Activated CD4-positive, alpha-beta T cell treated with anti-CD3 and anti-CD28 coated beads, Interleukin-2, amount 50 U/mL, for 48 hours (primary cell): Measurements from ENCODE around the gene ANO4.

ENCODE experiments used
- DNase-seq, 2 experiments: peaks; one replicate each; pipeline ENCODE4 v3.0.0-alpha.2; 2020

The ANO4 gene

GRCh38 chr12:100995201-100995600 lies 200.6 kb downstream of the ANO4 start:
- no peak for DNase-seq

- no peak for DNase-seq
Measured at GRCh38 chr12:100995771-100996170, 201.2 kb downstream of the ANO4 start.

GRCh38 chr12:101001669-101002068 lies 207.1 kb downstream of the ANO4 start:
- no peak for DNase-seq

GRCh38 chr12:101002696-101003419 lies 208.3 kb downstream of the ANO4 start:
- no peak for DNase-seq

GRCh38 chr12:101004898-101005297 lies 210.3 kb downstream of the ANO4 start:
- no peak for DNase-seq

GRCh38 chr12:101009274-101009673 lies 214.7 kb downstream of the ANO4 start:
- no peak for DNase-seq

GRCh38 chr12:101010896-101011295 lies 216.3 kb downstream of the ANO4 start:
- no peak for DNase-seq

GRCh38 chr12:101013993-101014392 lies 219.4 kb downstream of the ANO4 start:
- DNase-seq, result no peak

GRCh38 chr12:101015044-101015443 lies 220.5 kb downstream of the ANO4 start:
- DNase-seq, result no peak

GRCh38 chr12:101018540-101018939 lies 224.0 kb downstream of the ANO4 start:
- no peak for DNase-seq

GRCh38 chr12:101019201-101019600 lies 224.6 kb downstream of the ANO4 start:
- no peak for DNase-seq

- DNase-seq, result no peak
Measured at GRCh38 chr12:101019667-101020066, 225.1 kb downstream of the ANO4 start.

GRCh38 chr12:101021442-101021841 lies 226.9 kb downstream of the ANO4 start:
- no peak for DNase-seq

GRCh38 chr12:101021911-101022388 lies 227.4 kb downstream of the ANO4 start:
- DNase-seq, result no peak

- DNase-seq, result no peak
Measured at GRCh38 chr12:101027200-101027599, 232.6 kb downstream of the ANO4 start.

GRCh38 chr12:101027816-101028215 lies 233.2 kb downstream of the ANO4 start:
- no peak for DNase-seq

GRCh38 chr12:101038289-101038871 lies 243.8 kb downstream of the ANO4 start:
- no peak for DNase-seq

- no peak for DNase-seq
Measured at GRCh38 chr12:101039848-101040531, 245.4 kb downstream of the ANO4 start.

GRCh38 chr12:101040936-101041335 lies 246.4 kb downstream of the ANO4 start:
- DNase-seq, result no peak

- DNase-seq, result no peak
Measured at GRCh38 chr12:101042211-101042610, 247.6 kb downstream of the ANO4 start.

- no peak for DNase-seq
Measured at GRCh38 chr12:101044512-101045059, 250.0 kb downstream of the ANO4 start.

GRCh38 chr12:101045486-101046464 lies 251.2 kb downstream of the ANO4 start:
- no peak for DNase-seq
